Measurements from ENCODE around the gene MBOAT7.
A peak's percentile ranks its signal among the peaks of the same experiment; 100 is the strongest.

The MBOAT7 gene

DNA sequence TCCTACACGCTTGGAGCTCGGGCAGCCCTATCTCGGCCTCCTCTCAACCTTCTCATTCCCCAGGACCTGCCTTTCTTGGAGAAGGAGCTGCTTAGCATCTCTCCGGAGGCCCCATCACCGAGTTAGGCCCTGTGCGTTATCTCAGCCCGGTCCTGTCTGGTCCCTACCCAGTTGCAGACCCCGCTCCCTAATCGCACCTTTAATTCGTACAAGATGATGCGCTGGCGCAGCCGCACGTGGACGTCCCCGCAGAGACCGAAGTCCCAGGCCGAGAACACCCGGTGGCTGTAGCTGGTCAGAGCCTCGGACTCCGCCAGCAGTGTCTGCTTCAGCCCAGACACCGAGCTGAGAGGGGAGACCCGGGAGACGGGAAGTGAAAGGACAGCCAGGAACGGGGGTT is 24.2 kb downstream of the MBOAT7 start:
- peaks cover 6% of the 10 kb centered on the region; the same call in 1 of the 2 replicates for H3K27me3 ChIP-seq (ENCODE audit: insufficient read depth, low read length)
- no peak overlapping the region for H3K27ac ChIP-seq (ENCODE audit: low read length)
- no peaks in the 10 kb centered on the region for H3K36me3 ChIP-seq (ENCODE audit: insufficient read depth, low read depth, low read length)
- H3K4me1 ChIP-seq (ENCODE audit: insufficient read depth, low read length) = no peaks in the 10 kb centered on the region; the same call in 1 of the 2 replicates
- no peaks in the 10 kb centered on the region for H3K9me3 ChIP-seq (ENCODE audit: insufficient read depth, low read depth, low read length)
- H3K9ac ChIP-seq (ENCODE audit: low read depth, low read length) = no peak overlapping the region
- no peak overlapping the region for H3K4me3 ChIP-seq (ENCODE audit: low read length)

DNA sequence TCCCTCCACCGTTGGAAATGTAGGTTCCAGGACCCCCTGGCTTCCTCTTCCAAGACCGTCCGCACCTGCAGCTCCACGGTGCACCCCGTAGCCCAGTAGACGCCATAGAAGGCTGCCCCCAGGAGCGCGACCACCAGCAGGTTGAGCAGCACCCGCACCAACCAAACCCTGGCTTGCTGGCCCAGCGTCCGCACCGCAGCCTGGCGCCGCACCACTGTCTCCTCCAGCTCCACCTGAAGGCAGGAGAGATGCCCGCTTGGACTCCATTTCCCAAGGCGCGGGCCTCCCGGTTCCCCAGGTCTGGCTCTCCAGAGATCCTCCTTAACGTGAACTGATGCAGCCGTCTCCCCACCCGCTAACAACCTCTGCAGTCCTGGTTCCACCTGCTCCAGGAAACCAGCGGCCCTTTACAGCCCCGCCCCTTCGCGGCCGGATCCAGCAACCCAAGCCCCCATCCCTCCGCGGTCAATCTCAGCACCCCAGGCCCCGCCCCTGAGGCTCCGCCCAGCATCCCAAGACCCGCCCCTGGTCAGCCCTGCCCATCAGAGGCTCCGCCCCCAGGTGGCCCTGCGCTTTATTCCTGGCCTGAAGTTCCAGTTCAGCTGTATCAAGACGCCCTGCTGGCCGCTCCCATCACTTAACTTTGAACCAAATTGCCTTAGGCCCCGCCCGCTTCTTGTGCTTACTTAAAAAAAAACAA is 24.9 kb downstream of the MBOAT7 start:
- H3K27me3 ChIP-seq (ENCODE audit: insufficient read depth, low read length) = peaks cover 6% of the 10 kb centered on the region; the same call in 1 of the 2 replicates
- no peak overlapping the region for H3K9ac ChIP-seq (ENCODE audit: low read depth, low read length)
- no peaks in the 10 kb centered on the region for H3K9me3 ChIP-seq (ENCODE audit: insufficient read depth, low read depth, low read length)
- peak overlapping the region; percentile 59; the same call in 1 of the 2 replicates for H3K4me3 ChIP-seq (ENCODE audit: low read length)
- no peaks in the 10 kb centered on the region; the same call in 1 of the 2 replicates for H3K4me1 ChIP-seq (ENCODE audit: insufficient read depth, low read length)
- no peaks in the 10 kb centered on the region for H3K36me3 ChIP-seq (ENCODE audit: insufficient read depth, low read depth, low read length)
- H3K27ac ChIP-seq (ENCODE audit: low read length) = no peak overlapping the region

DNA sequence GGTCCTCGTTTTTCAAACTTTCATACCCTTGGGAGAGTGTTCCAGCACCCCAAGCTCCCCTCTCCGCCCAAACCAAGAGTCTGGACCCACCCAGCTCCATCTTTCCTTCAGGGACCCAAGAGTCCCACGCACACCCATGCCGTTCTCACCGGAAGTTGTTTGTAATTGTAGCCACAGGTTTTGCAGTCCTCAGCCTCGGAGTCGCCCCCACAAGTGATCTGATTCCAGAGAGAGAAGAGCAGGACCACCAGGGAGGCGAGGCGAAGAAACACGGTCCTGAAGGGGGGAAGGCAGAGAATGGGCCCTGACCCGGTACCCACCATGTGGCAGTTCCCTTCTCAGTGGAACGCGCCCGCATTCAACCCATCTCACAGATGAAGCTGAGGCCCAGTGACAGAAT is 26.5 kb downstream of the MBOAT7 start:
- peak overlapping the region; percentile 61; the same call in 1 of the 2 replicates for H3K4me3 ChIP-seq (ENCODE audit: low read length)
- peaks cover 6% of the 10 kb centered on the region; the same call in 1 of the 2 replicates for H3K27me3 ChIP-seq (ENCODE audit: insufficient read depth, low read length)
- no peak overlapping the region for H3K27ac ChIP-seq (ENCODE audit: low read length)
- H3K9ac ChIP-seq (ENCODE audit: low read depth, low read length) = no peak overlapping the region
- no peaks in the 10 kb centered on the region for H3K9me3 ChIP-seq (ENCODE audit: insufficient read depth, low read depth, low read length)
- peaks cover 3% of the 10 kb centered on the region; the same call in 1 of the 2 replicates for H3K36me3 ChIP-seq (ENCODE audit: insufficient read depth, low read depth, low read length)
- H3K4me1 ChIP-seq (ENCODE audit: insufficient read depth, low read length) = no peaks in the 10 kb centered on the region

DNA sequence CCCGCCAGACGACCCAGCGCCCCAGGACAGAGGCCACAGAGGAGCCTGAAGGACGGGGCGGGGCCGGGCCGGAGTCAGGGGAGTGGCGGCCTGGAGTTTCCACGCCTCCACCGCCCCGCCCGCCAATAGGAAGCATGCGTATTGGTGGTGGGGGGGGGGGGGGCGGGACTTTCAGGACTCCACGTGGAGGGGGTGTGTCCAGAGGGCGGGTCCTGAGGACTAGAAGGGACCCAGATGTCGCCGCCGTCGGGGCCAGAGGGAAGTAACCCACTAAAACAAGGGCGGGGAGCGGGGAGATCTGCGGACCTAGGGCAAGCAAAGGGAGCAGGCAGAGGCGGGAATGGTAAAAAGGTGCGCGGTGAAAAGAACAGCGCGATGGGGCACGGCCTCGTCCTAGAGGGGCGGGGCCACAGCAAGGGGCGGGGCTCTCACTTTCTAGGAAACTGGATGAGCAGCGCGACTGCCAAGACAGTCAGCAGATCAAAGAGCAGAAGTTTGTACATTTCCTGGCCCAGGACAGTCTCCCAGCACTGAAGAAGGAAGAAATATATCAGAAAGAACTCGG is 27.1 kb downstream of the MBOAT7 start:
- Histone ChIP-seq H3K4me3 (ENCODE audit: low read length) (peak overlapping the region; percentile 61; the same call in 1 of the 2 replicates), H3K36me3 (ENCODE audit: insufficient read depth, low read depth, low read length) (peaks cover 9% of the 10 kb centered on the region; the same call in 1 of the 2 replicates), H3K4me1 (ENCODE audit: insufficient read depth, low read length) (no peaks in the 10 kb centered on the region), H3K9me3 (ENCODE audit: insufficient read depth, low read depth, low read length) (no peaks in the 10 kb centered on the region), H3K27me3 (ENCODE audit: insufficient read depth, low read length) (peaks cover 6% of the 10 kb centered on the region; the same call in 1 of the 2 replicates), H3K27ac (ENCODE audit: low read length) (no peak overlapping the region), H3K9ac (ENCODE audit: low read depth, low read length) (no peak overlapping the region)

DNA sequence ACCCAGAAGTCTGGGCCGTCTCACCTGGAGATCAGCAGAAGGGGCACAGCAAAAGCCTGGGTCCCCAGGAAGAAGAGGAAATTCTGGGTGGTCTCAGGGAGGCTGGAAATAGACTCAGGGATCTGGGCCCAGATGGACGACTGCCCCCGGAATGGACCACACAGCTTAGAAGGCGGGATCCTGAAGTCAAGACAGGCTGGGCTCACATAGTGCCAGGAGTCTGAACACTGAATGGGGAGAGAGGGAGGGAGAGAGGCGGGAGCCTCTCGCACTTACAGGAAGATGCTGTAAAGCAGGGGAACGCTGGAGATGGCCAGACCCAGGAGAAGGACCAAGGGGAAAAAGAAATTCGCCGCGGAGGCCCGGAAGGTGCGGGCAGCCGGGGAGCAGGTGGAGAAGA is 28.5 kb downstream of the MBOAT7 start:
- no peaks in the 10 kb centered on the region for H3K9me3 ChIP-seq (ENCODE audit: insufficient read depth, low read depth, low read length)
- H3K27me3 ChIP-seq (ENCODE audit: insufficient read depth, low read length) = peaks cover 6% of the 10 kb centered on the region; the same call in 1 of the 2 replicates
- peak overlapping the region; percentile 79; the same call in 1 of the 2 replicates for H3K9ac ChIP-seq (ENCODE audit: low read depth, low read length)
- peak overlapping the region; percentile 81 for H3K4me3 ChIP-seq (ENCODE audit: low read length)
- H3K36me3 ChIP-seq (ENCODE audit: insufficient read depth, low read depth, low read length) = peaks cover 24% of the 10 kb centered on the region
- H3K4me1 ChIP-seq (ENCODE audit: insufficient read depth, low read length) = no peaks in the 10 kb centered on the region
- no peak overlapping the region for H3K27ac ChIP-seq (ENCODE audit: low read length)

DNA sequence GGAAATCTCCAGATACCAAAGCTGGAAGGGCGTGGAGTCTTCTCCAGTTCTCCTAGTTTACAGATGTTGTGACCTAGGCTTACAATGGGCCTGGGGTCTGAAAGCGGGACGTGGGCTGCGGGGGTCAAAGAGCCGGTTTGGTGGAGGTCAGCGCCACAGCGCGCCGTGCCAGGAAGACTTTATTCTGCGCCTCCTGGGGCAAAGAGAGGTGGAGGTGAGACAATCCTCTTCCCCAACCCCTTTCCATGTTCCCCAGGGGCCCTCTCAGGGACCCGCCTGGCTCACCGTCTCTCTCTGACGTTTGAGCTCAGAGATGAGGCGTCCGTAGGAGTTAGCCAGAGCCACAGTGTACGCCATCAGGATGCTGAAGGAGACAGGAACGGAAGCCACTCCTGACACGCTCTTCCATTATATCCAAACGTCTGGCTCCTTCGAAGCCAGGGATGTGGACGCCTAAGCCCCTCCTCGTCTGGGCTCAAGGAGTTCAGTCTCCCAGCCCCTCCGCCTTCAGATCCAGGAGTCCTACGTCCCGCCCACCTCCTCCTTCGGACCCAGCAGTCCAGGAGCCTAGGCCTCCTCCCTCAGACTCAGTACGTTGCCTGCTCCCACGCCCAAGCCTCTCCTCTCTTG is 29.1 kb downstream of the MBOAT7 start:
- Histone ChIP-seq H3K4me3 (ENCODE audit: low read length) (peak overlapping the region; percentile 81), H3K9ac (ENCODE audit: low read depth, low read length) (peak overlapping the region; percentile 79; the same call in 1 of the 2 replicates), H3K27me3 (ENCODE audit: insufficient read depth, low read length) (peaks cover 6% of the 10 kb centered on the region; the same call in 1 of the 2 replicates), H3K9me3 (ENCODE audit: insufficient read depth, low read depth, low read length) (no peaks in the 10 kb centered on the region), H3K4me1 (ENCODE audit: insufficient read depth, low read length) (no peaks in the 10 kb centered on the region), H3K27ac (ENCODE audit: low read length) (peak overlapping the region; percentile 1), H3K36me3 (ENCODE audit: insufficient read depth, low read depth, low read length) (peaks cover 29% of the 10 kb centered on the region)

DNA sequence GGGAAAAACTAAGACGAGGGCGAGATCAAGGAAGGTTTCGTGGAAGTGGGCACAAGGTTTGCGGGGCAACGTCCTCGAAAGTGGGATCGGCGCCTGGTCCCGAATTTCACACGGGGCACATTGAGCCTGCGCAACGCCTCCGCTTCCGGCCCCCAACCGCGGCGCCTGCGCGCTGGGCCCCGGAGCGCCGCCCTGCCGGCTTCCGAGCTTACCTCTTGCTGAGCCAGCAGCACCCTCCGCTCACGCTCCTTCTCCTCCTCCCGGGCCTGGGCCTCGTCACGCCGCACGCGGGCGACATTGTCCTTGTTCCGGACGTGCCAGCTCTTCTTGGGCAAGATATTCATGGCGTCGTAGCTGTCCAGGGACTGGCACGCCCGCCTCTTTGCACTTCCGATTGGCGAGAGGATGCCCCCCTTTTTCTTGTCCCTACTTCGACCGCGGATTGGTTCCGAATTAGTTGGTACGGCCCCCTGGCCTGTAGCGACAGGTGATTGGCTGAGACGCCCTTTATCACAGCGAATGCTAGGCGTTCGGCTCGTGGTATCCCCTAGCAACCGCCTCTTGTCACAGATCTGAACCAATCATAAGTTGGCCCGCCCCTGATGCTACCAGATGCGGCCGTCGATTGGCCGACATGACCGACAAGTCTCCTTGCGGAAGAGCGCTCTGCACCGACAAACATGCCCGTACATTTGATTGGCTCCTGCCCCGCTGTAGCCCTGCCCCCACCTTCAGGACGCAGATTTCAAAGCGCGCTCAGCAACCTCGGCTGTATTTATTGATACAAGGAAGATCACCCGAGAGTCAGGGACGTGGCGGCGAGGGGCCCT is 29.8 kb downstream of the MBOAT7 start, which contains the start of gene LENG1:
LENG1 (minus strand) TSS at position 370 of the 830 bp plus-strand sequence; CDS start at position 344, 26 bp downstream.
- peak within 1 kb of the TSS; percentile 84 for H3K4me3 ChIP-seq (ENCODE audit: low read length)
- H3K36me3 ChIP-seq (ENCODE audit: insufficient read depth, low read depth, low read length) = peaks cover 36% of the 10 kb centered on the region
- H3K9me3 ChIP-seq (ENCODE audit: insufficient read depth, low read depth, low read length) = no peaks in the 10 kb centered on the region
- peaks cover 6% of the 10 kb centered on the region; the same call in 1 of the 2 replicates for H3K27me3 ChIP-seq (ENCODE audit: insufficient read depth, low read length)
- peak within 1 kb of the TSS; percentile 80 for H3K27ac ChIP-seq (ENCODE audit: low read length)
- H3K9ac ChIP-seq (ENCODE audit: low read depth, low read length) = peak within 1 kb of the TSS; percentile 79; the same call in 1 of the 2 replicates
- no peaks in the 10 kb centered on the region for H3K4me1 ChIP-seq (ENCODE audit: insufficient read depth, low read length)

DNA sequence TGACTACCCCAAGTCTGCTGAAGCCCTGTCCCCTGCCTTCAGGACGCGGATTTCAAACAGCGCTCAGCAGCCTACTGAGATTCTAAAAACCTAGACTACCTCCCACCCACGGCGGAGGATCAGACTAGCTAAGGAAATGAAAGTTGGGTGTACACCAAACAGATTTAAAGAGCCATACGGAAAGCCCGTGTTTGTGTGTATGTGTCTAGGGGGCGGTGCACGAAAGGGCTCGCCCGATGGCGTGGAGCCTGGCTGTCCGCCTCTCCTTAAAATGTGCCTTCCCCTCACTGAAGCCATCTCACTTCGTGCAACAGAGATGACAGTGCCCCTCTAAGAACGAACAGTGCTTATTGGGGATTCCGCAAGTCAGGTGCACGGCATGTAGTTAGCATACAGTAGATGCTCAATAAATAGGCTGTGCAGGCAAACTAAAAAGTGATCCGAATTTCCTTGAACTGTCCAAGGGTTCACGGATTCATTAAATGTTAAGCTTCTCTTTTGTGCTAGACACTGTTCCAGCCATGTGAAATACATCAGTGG is 30.5 kb downstream of the MBOAT7 start:
- H3K9ac ChIP-seq (ENCODE audit: low read depth, low read length) = peak overlapping the region; percentile 73; the same call in 1 of the 2 replicates
- H3K27me3 ChIP-seq (ENCODE audit: insufficient read depth, low read length) = peaks cover 6% of the 10 kb centered on the region; the same call in 1 of the 2 replicates
- peak overlapping the region; percentile 80 for H3K27ac ChIP-seq (ENCODE audit: low read length)
- no peaks in the 10 kb centered on the region for H3K4me1 ChIP-seq (ENCODE audit: insufficient read depth, low read length)
- H3K9me3 ChIP-seq (ENCODE audit: insufficient read depth, low read depth, low read length) = no peaks in the 10 kb centered on the region
- peaks cover 43% of the 10 kb centered on the region for H3K36me3 ChIP-seq (ENCODE audit: insufficient read depth, low read depth, low read length)
- H3K4me3 ChIP-seq (ENCODE audit: low read length) = peak overlapping the region; percentile 84

DNA sequence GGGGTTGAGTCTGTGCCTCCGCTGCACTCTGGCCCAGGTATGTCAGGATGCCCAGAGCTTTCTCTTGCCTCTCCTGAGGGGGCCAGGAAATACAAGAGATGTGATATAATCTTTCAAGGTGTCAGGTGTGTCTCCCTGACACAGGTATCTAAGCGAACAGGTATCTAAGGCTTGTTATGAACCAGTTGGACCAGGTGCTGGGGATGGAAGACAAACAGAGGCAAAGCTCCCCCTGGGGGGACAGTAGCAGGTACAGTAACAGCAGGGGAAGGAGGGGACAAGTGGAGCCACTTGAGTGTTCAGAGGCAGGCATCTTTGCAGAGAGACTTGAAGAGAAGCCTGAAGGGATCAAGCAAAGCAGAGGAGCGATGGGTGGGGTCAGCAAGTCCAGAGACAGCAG is 32.4 kb downstream of the MBOAT7 start:
- Histone ChIP-seq H3K4me1 (ENCODE audit: insufficient read depth, low read length) (no peaks in the 10 kb centered on the region), H3K36me3 (ENCODE audit: insufficient read depth, low read depth, low read length) (peaks cover 62% of the 10 kb centered on the region), H3K9me3 (ENCODE audit: insufficient read depth, low read depth, low read length) (no peaks in the 10 kb centered on the region), H3K4me3 (ENCODE audit: low read length) (no peak overlapping the region), H3K9ac (ENCODE audit: low read depth, low read length) (no peak overlapping the region), H3K27me3 (ENCODE audit: insufficient read depth, low read length) (no peaks in the 10 kb centered on the region), H3K27ac (ENCODE audit: low read length) (no peak overlapping the region)

DNA sequence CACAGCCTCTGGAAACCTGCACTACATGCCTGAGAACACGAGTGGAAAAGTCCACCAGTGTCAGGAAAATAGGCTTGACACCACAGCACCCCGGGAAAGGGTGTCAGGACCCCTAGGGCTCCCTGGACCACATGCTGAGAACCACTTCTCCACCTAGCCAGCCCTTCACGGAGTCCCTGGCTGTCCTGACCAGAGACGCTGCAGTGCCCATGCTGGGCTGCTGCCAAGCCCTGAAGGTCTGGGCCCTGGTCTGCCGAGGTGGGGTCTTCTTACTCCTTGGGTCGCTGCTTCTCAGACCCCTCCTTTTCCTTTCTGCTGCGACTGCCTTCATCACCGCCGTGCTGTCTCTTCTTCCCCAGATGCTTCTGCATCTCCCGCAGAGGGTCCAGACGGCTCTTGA is 32.9 kb downstream of the MBOAT7 start:
- Histone ChIP-seq H3K4me1 (ENCODE audit: insufficient read depth, low read length) (no peaks in the 10 kb centered on the region), H3K4me3 (ENCODE audit: low read length) (no peak overlapping the region), H3K36me3 (ENCODE audit: insufficient read depth, low read depth, low read length) (peaks cover 67% of the 10 kb centered on the region), H3K27me3 (ENCODE audit: insufficient read depth, low read length) (no peaks in the 10 kb centered on the region), H3K9ac (ENCODE audit: low read depth, low read length) (no peak overlapping the region), H3K9me3 (ENCODE audit: insufficient read depth, low read depth, low read length) (no peaks in the 10 kb centered on the region), H3K27ac (ENCODE audit: low read length) (no peak overlapping the region)

DNA sequence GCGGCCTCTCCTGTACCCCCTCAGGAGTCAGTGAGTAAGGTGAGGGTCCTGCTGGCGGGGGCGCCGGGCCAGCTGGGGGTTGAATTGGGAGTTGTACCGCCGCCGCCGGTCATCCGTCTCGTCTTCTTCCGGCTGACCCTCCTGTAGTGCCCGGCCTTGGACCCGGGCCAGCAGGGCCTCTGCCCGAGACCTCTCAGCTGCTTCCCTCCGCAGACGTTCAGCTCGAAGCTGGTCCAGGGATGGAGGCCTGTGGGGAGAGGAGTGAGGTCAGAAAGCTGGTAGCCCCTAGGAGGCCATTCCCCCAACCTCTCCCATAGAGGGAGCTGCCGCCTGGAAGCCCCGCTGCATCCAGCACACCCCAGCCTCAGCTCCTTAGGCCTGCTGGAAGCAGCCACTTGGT is 33.7 kb downstream of the MBOAT7 start:
- no peak overlapping the region for H3K4me3 ChIP-seq (ENCODE audit: low read length)
- no peak overlapping the region for H3K27ac ChIP-seq (ENCODE audit: low read length)
- H3K27me3 ChIP-seq (ENCODE audit: insufficient read depth, low read length) = no peaks in the 10 kb centered on the region
- no peak overlapping the region for H3K9ac ChIP-seq (ENCODE audit: low read depth, low read length)
- H3K9me3 ChIP-seq (ENCODE audit: insufficient read depth, low read depth, low read length) = no peaks in the 10 kb centered on the region
- peaks cover 74% of the 10 kb centered on the region for H3K36me3 ChIP-seq (ENCODE audit: insufficient read depth, low read depth, low read length)
- no peaks in the 10 kb centered on the region for H3K4me1 ChIP-seq (ENCODE audit: insufficient read depth, low read length)

Data from iPS-20b (cell line).